Measurements from ENCODE around the gene CAMK1G.

CAMK1G gene

DNA sequence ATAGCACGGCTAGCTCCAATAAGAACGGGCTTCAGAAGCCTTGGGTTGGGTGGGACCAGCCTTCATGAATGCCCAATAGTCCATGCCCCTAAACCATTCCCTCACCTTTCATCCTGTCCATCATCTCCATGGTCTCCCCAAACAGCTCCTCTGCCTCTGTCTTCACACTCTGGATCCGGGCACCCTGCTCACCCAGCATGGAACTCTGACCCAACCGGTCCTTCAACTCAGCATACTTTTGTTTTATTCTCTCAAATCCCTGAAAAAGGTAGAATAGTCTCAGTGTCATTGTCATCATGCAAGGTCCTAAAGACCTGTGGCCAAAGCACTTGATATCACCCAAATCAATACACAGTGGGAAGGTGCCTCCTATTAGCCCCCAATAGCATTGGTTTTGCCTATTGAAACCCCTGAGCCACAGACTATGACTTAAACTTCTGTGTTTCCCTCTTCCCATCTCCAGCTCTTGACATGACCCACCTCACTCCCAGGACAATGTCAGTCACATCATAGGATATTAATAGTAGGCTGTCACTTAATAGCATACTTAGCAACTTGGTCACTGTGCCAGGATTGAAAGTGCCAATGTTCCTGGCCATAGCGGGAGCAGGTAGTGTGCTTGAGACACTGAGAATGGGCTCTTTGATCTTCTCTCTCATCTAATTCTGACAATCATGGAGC, 33.0 kb downstream of the CAMK1G start:
- Histone ChIP-seq H3K4me1 (ENCODE audit: control insufficient read depth in 5 of 5, insufficient read depth in 5 of 5, low read length in 5 of 5) (peaks cover 2 to 36% (median 19%) of the 10 kb centered on the region in 5 donors), H3K4me3 (ENCODE audit: low read depth in 1 of 5, low read length in 5 of 5) (no peak overlapping the region), H3K27ac (ENCODE audit: low read depth, low read length) (no peak overlapping the region), H3K9me3 (ENCODE audit: control insufficient read depth in 5 of 5, low read length in 5 of 5) (no peaks in the 10 kb centered on the region), H3K9ac (ENCODE audit: low read length in 5 of 5) (no peak overlapping the region), H3K36me3 (ENCODE audit: control insufficient read depth in 5 of 5, insufficient read depth in 5 of 5, low read length in 5 of 5) (peaks cover 0 to 45% (median 34%) of the 10 kb centered on the region in 5 donors), H3K27me3 (ENCODE audit: control insufficient read depth in 5 of 5, insufficient read depth in 4 of 5, low read length in 5 of 5) (no peaks in the 10 kb centered on the region)

DNA sequence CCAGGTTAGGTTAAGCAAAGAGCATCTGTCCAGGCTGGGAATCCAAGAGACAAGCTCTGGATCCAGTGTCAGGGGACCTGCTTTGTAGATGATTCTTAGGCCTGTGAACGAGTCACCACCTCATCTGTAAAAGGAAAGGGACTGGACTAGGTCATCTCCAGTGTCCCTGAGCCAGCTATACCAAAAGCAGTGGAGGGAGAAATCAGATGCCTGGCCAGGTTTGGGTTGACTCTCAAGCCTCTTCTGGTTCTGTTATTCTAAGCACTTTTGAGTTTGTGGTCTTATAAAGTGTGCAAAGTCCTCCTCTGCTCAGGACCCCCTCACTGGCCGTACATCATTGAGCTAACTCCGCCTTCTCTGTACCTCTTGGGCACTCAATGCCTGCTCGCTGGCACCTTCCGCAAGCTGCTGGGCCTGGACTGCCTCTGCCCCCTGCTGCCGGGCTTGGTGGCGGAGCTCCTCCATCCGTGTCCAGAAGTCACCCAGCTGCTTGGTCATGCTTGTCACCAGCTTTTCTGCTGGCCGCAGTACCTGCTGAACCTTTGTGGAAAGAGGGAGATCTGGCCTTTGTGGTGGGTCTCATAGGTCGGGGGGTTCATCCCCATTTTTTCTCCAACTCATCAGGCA, 33.6 kb downstream of the CAMK1G start:
- H3K9me3 ChIP-seq (ENCODE audit: control insufficient read depth in 5 of 5, low read length in 5 of 5): no peaks in the 10 kb centered on the region
- H3K9ac ChIP-seq (ENCODE audit: low read length in 5 of 5): no peak overlapping the region
- H3K27me3 ChIP-seq (ENCODE audit: control insufficient read depth in 5 of 5, insufficient read depth in 4 of 5, low read length in 5 of 5): no peaks in the 10 kb centered on the region
- no peak overlapping the region for H3K27ac ChIP-seq (ENCODE audit: low read depth, low read length)
- peaks cover 0 to 49% (median 34%) of the 10 kb centered on the region in 5 donors for H3K36me3 ChIP-seq (ENCODE audit: control insufficient read depth in 5 of 5, insufficient read depth in 5 of 5, low read length in 5 of 5)
- peaks cover 2 to 37% (median 25%) of the 10 kb centered on the region in 5 donors for H3K4me1 ChIP-seq (ENCODE audit: control insufficient read depth in 5 of 5, insufficient read depth in 5 of 5, low read length in 5 of 5)
- no peak overlapping the region for H3K4me3 ChIP-seq (ENCODE audit: low read depth in 1 of 5, low read length in 5 of 5)

DNA sequence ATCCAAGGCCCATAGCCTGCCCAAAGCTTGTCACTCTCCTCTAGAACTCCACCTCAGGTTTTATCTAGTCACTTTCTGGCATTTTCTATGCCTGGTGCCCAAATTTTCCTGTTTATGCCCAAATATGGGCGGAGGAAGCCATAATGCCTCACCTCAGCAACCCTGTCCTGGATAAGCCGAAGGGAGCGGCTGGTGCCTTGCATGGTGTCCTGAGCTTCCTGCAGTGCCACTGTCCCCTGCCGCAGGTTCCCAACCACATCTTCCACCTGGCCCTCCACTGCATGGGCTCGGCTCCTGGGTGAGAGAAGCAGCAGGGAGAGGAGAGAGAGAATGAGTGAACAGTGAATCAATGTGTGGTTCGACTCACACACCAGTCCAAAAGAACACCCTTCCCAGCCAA, 34.2 kb downstream of the CAMK1G start:
- H3K9ac ChIP-seq (ENCODE audit: low read length in 5 of 5): no peak overlapping the region
- peaks cover 2 to 36% (median 27%) of the 10 kb centered on the region in 5 donors for H3K4me1 ChIP-seq (ENCODE audit: control insufficient read depth in 5 of 5, insufficient read depth in 5 of 5, low read length in 5 of 5)
- H3K27ac ChIP-seq (ENCODE audit: low read depth, low read length): no peak overlapping the region
- H3K4me3 ChIP-seq (ENCODE audit: low read depth in 1 of 5, low read length in 5 of 5): no peak overlapping the region
- no peaks in the 10 kb centered on the region for H3K27me3 ChIP-seq (ENCODE audit: control insufficient read depth in 5 of 5, insufficient read depth in 4 of 5, low read length in 5 of 5)
- H3K9me3 ChIP-seq (ENCODE audit: control insufficient read depth in 5 of 5, low read length in 5 of 5): no peaks in the 10 kb centered on the region
- H3K36me3 ChIP-seq (ENCODE audit: control insufficient read depth in 5 of 5, insufficient read depth in 5 of 5, low read length in 5 of 5): peaks cover 0 to 55% (median 34%) of the 10 kb centered on the region in 5 donors

DNA sequence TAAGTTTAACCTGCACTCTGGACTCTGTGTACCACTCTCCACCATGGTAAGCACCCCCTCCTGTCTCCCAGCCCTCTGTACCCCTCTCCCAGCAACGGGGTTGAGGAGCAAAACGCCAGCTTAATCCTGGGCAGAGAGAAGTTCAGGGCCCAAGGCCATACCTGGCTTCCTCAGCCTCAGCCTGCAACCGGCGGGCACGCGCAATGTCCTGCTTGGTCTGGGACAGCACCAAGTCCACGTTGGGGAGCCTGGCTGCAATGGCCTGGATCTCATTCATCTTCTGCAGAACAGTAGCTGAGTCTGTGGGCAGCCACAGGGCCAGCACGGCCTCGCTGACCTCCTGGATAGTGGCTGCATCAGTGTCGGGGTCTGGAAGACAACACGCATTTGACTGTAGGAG, 34.8 kb downstream of the CAMK1G start:
- Histone ChIP-seq H3K27ac (ENCODE audit: low read depth, low read length) (no peak overlapping the region), H3K4me1 (ENCODE audit: control insufficient read depth in 5 of 5, insufficient read depth in 5 of 5, low read length in 5 of 5) (peaks cover 2 to 32% (median 27%) of the 10 kb centered on the region in 5 donors), H3K36me3 (ENCODE audit: control insufficient read depth in 5 of 5, insufficient read depth in 5 of 5, low read length in 5 of 5) (peaks cover 0 to 60% (median 38%) of the 10 kb centered on the region in 5 donors), H3K27me3 (ENCODE audit: control insufficient read depth in 5 of 5, insufficient read depth in 4 of 5, low read length in 5 of 5) (no peaks in the 10 kb centered on the region), H3K4me3 (ENCODE audit: low read depth in 1 of 5, low read length in 5 of 5) (no peak overlapping the region), H3K9me3 (ENCODE audit: control insufficient read depth in 5 of 5, low read length in 5 of 5) (no peaks in the 10 kb centered on the region), H3K9ac (ENCODE audit: low read length in 5 of 5) (no peak overlapping the region)

DNA sequence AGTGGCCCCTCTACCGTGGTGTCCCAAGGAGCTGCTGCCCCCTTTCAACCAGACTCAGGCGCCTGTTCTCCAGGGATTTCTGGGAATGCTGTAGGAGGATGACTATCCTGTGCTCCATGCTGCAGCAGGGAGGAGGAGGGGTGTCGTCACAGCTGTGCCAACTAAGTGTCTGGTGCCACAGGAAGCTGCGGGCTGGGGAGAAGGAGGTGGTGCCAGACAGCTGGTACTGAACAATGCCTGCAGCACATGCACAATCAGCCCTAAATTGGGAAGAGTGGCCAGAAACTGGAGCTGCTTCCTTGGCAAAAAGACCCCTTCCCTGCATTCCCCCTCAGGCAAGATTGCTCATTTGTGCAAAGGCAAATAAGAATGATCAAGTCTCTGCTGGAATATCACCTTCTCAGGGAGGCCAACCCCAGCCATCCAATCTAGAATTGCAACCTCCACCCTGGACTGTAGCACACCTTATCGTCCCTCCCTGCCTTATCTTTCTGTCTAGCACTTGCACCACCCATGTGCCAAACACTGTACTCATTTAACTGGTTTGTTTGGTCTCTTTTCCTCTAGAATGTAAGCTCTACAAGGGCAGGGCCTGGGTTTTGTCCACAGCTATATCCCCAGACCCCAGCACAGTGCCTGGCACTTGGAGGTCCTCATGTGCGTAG, 35.4 kb downstream of the CAMK1G start:
- Histone ChIP-seq H3K9me3 (ENCODE audit: control insufficient read depth in 5 of 5, low read length in 5 of 5) (no peaks in the 10 kb centered on the region), H3K36me3 (ENCODE audit: control insufficient read depth in 5 of 5, insufficient read depth in 5 of 5, low read length in 5 of 5) (peaks cover 0 to 66% (median 39%) of the 10 kb centered on the region in 5 donors), H3K9ac (ENCODE audit: low read length in 5 of 5) (no peak overlapping the region), H3K4me3 (ENCODE audit: low read depth in 1 of 5, low read length in 5 of 5) (no peak overlapping the region), H3K27me3 (ENCODE audit: control insufficient read depth in 5 of 5, insufficient read depth in 4 of 5, low read length in 5 of 5) (no peaks in the 10 kb centered on the region), H3K27ac (ENCODE audit: low read depth, low read length) (no peak overlapping the region), H3K4me1 (ENCODE audit: control insufficient read depth in 5 of 5, insufficient read depth in 5 of 5, low read length in 5 of 5) (peaks cover 0 to 32% (median 27%) of the 10 kb centered on the region in 5 donors)

DNA sequence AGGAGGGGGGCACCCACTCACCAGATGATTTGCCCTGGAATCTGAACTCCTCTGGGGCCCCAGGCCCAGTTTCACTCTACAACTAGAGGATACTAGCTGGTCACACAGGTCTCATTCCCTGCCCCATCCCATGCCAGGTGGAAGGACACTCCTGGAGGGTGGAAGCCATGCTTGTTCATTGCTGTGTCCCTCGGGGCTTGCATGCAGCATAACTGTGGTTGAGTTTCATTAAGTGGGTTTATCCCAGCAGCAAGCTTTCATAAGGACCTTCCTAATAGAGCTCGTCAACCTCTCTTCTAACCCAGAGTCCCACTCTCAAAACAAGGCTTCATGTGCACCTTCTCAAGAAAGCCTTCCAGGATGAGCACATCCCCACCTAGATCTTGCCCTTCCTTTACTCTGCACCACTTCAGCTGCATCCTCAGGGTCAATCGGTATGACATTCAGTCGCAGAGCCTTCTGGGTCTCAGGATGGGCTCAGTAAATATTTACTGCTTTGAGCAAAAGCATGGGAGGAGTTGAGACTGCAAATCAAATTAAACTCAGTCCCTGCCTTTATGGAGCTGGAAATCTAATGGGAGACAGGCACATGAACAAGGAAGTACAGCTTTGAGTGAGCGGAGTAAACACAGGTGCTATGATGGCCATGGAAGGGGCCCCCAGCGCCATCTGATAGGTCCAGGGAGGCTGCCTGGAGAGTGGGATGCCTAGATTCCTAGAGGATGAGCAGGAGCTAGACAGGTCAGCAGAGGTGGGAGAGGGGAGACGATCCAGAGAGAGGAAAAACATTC, 36.4 kb downstream of the CAMK1G start:
- Histone ChIP-seq H3K4me1 (ENCODE audit: control insufficient read depth in 5 of 5, insufficient read depth in 5 of 5, low read length in 5 of 5) (peaks cover 0 to 38% (median 27%) of the 10 kb centered on the region in 5 donors), H3K4me3 (ENCODE audit: low read depth in 1 of 5, low read length in 5 of 5) (no peak overlapping the region), H3K27me3 (ENCODE audit: control insufficient read depth in 5 of 5, insufficient read depth in 4 of 5, low read length in 5 of 5) (no peaks in the 10 kb centered on the region), H3K9ac (ENCODE audit: low read length in 5 of 5) (no peak overlapping the region), H3K9me3 (ENCODE audit: control insufficient read depth in 5 of 5, low read length in 5 of 5) (no peaks in the 10 kb centered on the region), H3K36me3 (ENCODE audit: control insufficient read depth in 5 of 5, insufficient read depth in 5 of 5, low read length in 5 of 5) (peaks cover 0 to 59% (median 38%) of the 10 kb centered on the region in 5 donors), H3K27ac (ENCODE audit: low read depth, low read length) (no peak overlapping the region)

DNA sequence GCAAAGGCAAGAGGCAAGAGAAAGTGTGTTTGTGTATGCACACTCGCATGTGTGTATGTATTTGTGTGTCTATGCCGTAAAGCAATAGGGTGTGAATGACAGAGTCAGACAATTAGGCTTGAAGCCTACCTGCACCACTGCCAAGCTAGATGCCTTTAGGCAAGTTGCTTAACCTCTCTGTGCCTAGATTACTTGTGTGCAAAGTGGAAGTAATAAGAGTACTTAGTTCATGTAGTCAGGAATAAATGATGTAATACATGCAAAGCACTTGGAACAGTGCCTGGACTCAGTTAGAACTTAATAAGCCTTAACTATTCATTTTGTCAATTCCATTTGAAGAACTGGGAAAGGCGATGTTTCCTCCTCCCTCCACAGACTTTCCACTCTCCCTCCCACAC, 37.0 kb downstream of the CAMK1G start:
- Histone ChIP-seq H3K9ac (ENCODE audit: low read length in 5 of 5) (no peak overlapping the region), H3K27ac (ENCODE audit: low read depth, low read length) (peak overlapping the region; percentile 25), H3K27me3 (ENCODE audit: control insufficient read depth in 5 of 5, insufficient read depth in 4 of 5, low read length in 5 of 5) (no peaks in the 10 kb centered on the region), H3K9me3 (ENCODE audit: control insufficient read depth in 5 of 5, low read length in 5 of 5) (no peaks in the 10 kb centered on the region), H3K4me1 (ENCODE audit: control insufficient read depth in 5 of 5, insufficient read depth in 5 of 5, low read length in 5 of 5) (peaks cover 0 to 44% (median 31%) of the 10 kb centered on the region in 5 donors), H3K36me3 (ENCODE audit: control insufficient read depth in 5 of 5, insufficient read depth in 5 of 5, low read length in 5 of 5) (peaks cover 0 to 53% (median 32%) of the 10 kb centered on the region in 5 donors), H3K4me3 (ENCODE audit: low read depth in 1 of 5, low read length in 5 of 5) (no peak overlapping the region)

DNA sequence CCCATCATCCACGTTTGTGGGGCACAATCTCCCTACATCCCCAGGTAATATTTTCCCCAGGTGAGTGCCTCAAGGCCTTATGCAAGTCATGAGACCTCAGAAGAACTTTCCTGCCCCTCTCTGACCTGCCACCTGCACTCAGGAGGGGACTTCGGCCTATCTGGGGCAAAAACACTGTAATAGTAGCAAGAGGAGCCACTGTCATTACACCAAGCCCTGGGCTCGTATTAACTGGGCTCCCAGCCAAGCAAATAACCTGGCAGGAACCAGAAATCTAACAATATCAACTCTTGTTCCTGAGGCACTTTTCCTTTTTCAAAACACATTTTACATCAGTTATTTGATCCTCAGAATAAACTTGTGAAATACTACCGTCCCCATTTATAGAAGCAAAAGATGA, 37.8 kb downstream of the CAMK1G start:
- peaks cover 3 to 52% (median 39%) of the 10 kb centered on the region in 5 donors for H3K4me1 ChIP-seq (ENCODE audit: control insufficient read depth in 5 of 5, insufficient read depth in 5 of 5, low read length in 5 of 5)
- peak overlapping the region; percentile 25 for H3K27ac ChIP-seq (ENCODE audit: low read depth, low read length)
- peaks cover 0 to 45% (median 25%) of the 10 kb centered on the region in 5 donors for H3K36me3 ChIP-seq (ENCODE audit: control insufficient read depth in 5 of 5, insufficient read depth in 5 of 5, low read length in 5 of 5)
- H3K9me3 ChIP-seq (ENCODE audit: control insufficient read depth in 5 of 5, low read length in 5 of 5): no peaks in the 10 kb centered on the region
- no peak overlapping the region for H3K4me3 ChIP-seq (ENCODE audit: low read depth in 1 of 5, low read length in 5 of 5)
- no peaks in the 10 kb centered on the region for H3K27me3 ChIP-seq (ENCODE audit: control insufficient read depth in 5 of 5, insufficient read depth in 4 of 5, low read length in 5 of 5)
- H3K9ac ChIP-seq (ENCODE audit: low read length in 5 of 5): no peak overlapping the region

DNA sequence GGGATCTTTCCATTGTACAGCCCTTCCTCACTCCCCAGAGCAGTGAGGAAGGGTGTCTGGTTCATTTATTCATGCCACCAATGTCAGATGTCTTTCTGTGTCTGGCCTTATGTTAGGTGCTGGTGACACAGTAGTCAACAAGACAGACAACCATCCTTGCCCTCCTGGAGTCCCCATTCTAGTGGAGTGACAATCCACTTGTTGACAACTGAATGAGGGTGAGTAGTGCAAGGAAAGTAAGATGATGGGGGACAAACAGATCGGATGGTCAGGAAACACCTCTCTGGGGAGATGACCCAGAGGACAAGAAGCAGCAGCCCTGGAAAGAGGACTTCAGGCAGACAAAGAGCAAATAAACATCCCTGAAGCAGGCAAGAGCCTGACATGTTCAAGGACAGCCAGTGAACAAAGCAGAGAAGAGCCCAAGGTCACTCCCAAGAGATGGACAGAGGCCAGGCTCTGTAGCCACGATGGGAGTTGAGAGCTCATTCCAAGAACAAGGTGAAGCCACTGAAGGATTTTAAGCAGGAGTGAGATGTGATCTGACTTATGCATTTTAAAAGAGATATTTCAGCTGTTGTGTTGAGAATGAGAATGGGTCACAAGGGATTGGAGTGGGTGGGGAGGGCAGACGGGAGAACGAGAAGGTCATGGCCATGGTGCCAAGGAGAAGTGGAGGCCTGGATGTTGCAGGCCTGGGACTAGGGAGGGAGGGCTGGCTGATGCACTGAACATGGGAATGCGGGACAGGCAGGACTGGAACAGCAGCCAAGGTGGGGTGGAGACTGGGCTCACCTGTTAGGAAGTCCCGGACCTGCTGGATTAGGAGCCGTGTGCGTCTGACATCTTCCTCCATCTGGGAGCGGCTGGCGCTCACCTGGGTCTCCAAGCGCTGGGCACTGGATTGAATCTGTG, 38.5 kb downstream of the CAMK1G start:
- Histone ChIP-seq H3K27me3 (ENCODE audit: control insufficient read depth in 5 of 5, insufficient read depth in 4 of 5, low read length in 5 of 5) (no peaks in the 10 kb centered on the region), H3K4me1 (ENCODE audit: control insufficient read depth in 5 of 5, insufficient read depth in 5 of 5, low read length in 5 of 5) (peaks cover 5 to 59% (median 47%) of the 10 kb centered on the region in 5 donors), H3K36me3 (ENCODE audit: control insufficient read depth in 5 of 5, insufficient read depth in 5 of 5, low read length in 5 of 5) (peaks cover 0 to 38% (median 18%) of the 10 kb centered on the region in 5 donors), H3K27ac (ENCODE audit: low read depth, low read length) (peak overlapping the region; percentile 25), H3K9me3 (ENCODE audit: control insufficient read depth in 5 of 5, low read length in 5 of 5) (no peaks in the 10 kb centered on the region), H3K9ac (ENCODE audit: low read length in 5 of 5) (no peak overlapping the region), H3K4me3 (ENCODE audit: low read depth in 1 of 5, low read length in 5 of 5) (no peak overlapping the region)

Data from subcutaneous abdominal adipose tissue (tissue), 5 donors.